Activated CD4-positive, alpha-beta T cell treated with anti-CD3 and anti-CD28 coated beads for 36 hours (primary cell): ENCODE data around the gene CNTN2. TPM values are rescaled to one million over a fixed set of nuclear protein-coding genes. Genes with fewer than 3 reads are reported as not detected.

Experiments
- ATAC-seq: fragments of 200-7000 bp; cut with Tn5 transposase; one replicate; pipeline ENCODE4 v1.10.0; 2021; ENCODE audit warnings: mild to moderate bottlenecking, moderate library complexity
- CTCF ChIA-PET: fragments of 350-600 bp; sonication (Branson Sonifier 250); formaldehyde crosslinking; loops from one replicate; lab custom pipeline; 2021; ENCODE audit warnings: antibody characterized with exemption; lab: Charles Lee
- POLR2A ChIA-PET: fragments of 350-600 bp; sonication (Branson Sonifier 250); formaldehyde crosslinking; loops from one replicate; lab custom pipeline; 2021; ENCODE audit warnings: antibody characterized with exemption, inconsistent platforms; lab: Charles Lee
- DNase-seq: peaks from one replicate; pipeline ENCODE4 v3.0.0-alpha.2; 2020
- H3K27ac Mint-ChIP-seq: one replicate; pipeline ENCODE4 v1.8.0; 2021; ENCODE audit warnings: mixed read lengths
- H3K27me3 Mint-ChIP-seq: one replicate; pipeline ENCODE4 v1.8.0; 2021; ENCODE audit warnings: mixed read lengths
- H3K36me3 Mint-ChIP-seq: one replicate; pipeline ENCODE4 v1.8.0; 2021; ENCODE audit warnings: low read depth, mixed read lengths
- H3K4me1 Mint-ChIP-seq: one replicate; pipeline ENCODE4 v1.8.0; 2021; ENCODE audit warnings: mixed read lengths
- H3K4me3 Mint-ChIP-seq: one replicate; pipeline ENCODE4 v1.8.0; 2021; ENCODE audit warnings: mild to moderate bottlenecking, moderate library complexity, mixed read lengths
- H3K9me3 Mint-ChIP-seq: one replicate; pipeline ENCODE4 v1.8.0; 2021; ENCODE audit warnings: low read depth, mixed read lengths
- intact Hi-C, 2 experiments: fragments of 100-400 bp; cut with DNase I in 1 of 2; cut with micrococcal nuclease in 1 of 2; formaldehyde crosslinking; loops; one replicate each; pipeline versions ENCODE4 v1.14.2 to v1.15.1; 2022 to 2024; cut with DNase I, micrococcal nuclease
- total RNA-seq, 2 experiments: library from RNA; stranded (reverse); gene quantifications; one replicate each; pipeline ENCODE4 v1.2.3, GENCODE V29; 2021

CNTN2 gene
- total RNA-seq, 2 experiments from 2014 or later, result not detected

GRCh38 chr1:205074513-205074912 lies 31.5 kb downstream of the CNTN2 start:
- ChIA-PET CTCF (interaction anchor here (2.9 kb wide), 1 partner anchor 13 kb away, joined by 12 read pairs; no protein-coding TSS in a partner anchor), POLR2A (no interaction called here)
- no peak for DNase-seq
- intact Hi-C loops, result no loop called here
- Mint-ChIP-seq H3K36me3 (no peaks in the 10 kb centered on the region), H3K27ac (no peak overlapping the region), H3K9me3 (no peaks in the 10 kb centered on the region), H3K27me3 (no peaks in the 10 kb centered on the region), H3K4me1 (no peaks in the 10 kb centered on the region), H3K4me3 (no peak overlapping the region)
- ATAC-seq, result no peak

GRCh38 chr1:205075642-205076155 lies 32.7 kb downstream of the CNTN2 start:
- Mint-ChIP-seq H3K9me3 (no peaks in the 10 kb centered on the region), H3K27me3 (no peaks in the 10 kb centered on the region), H3K4me3 (no peak overlapping the region), H3K36me3 (no peaks in the 10 kb centered on the region), H3K4me1 (no peaks in the 10 kb centered on the region), H3K27ac (no peak overlapping the region)
- ChIA-PET POLR2A (interaction anchor here (0.7 kb wide), 1 partner anchor 1142 kb away, joined by 3 read pairs; no protein-coding TSS in a partner anchor), CTCF (interaction anchor here (0.6 to 2.9 kb wide), 7 partner anchors 9 to 1861 kb away, joined by 3 to 12 read pairs (median 4); no protein-coding TSS in a partner anchor)
- ATAC-seq (no peak), DNase-seq (no peak)
- intact Hi-C loops, result no loop called here

GRCh38 chr1:205076245-205076761 lies 33.3 kb downstream of the CNTN2 start:
- H3K27ac Mint-ChIP-seq, result no peak overlapping the region
- H3K4me1 Mint-ChIP-seq, result no peaks in the 10 kb centered on the region
- no peak overlapping the region for H3K4me3 Mint-ChIP-seq
- ATAC-seq, result no peak
- CTCF ChIA-PET, result interaction anchor here (0.6 to 2.9 kb wide), 6 partner anchors 10 to 1862 kb away, joined by 3 to 12 read pairs (median 4); no protein-coding TSS in a partner anchor
- H3K27me3 Mint-ChIP-seq, result no peaks in the 10 kb centered on the region
- H3K9me3 Mint-ChIP-seq, result no peaks in the 10 kb centered on the region
- H3K36me3 Mint-ChIP-seq, result no peaks in the 10 kb centered on the region
- intact Hi-C loops, result no loop called here
- no peak for DNase-seq
- POLR2A ChIA-PET, result no interaction called here

GRCh38 chr1:205077158-205077933 lies 34.3 kb downstream of the CNTN2 start:
- Mint-ChIP-seq H3K27me3 (no peaks in the 10 kb centered on the region), H3K4me3 (no peak overlapping the region), H3K36me3 (no peaks in the 10 kb centered on the region), H3K9me3 (no peaks in the 10 kb centered on the region), H3K4me1 (no peaks in the 10 kb centered on the region), H3K27ac (no peak overlapping the region)
- ChIA-PET CTCF (no interaction called here), POLR2A (no interaction called here)
- intact Hi-C loops, result no loop called here
- no peak for DNase-seq
- no peak for ATAC-seq

GRCh38 chr1:205077934-205078311 lies 34.9 kb downstream of the CNTN2 start:
- intact Hi-C loops, result no loop called here
- Mint-ChIP-seq H3K36me3 (no peaks in the 10 kb centered on the region), H3K9me3 (no peaks in the 10 kb centered on the region), H3K4me3 (no peak overlapping the region), H3K27ac (no peak overlapping the region), H3K27me3 (no peaks in the 10 kb centered on the region), H3K4me1 (no peaks in the 10 kb centered on the region)
- ATAC-seq (no peak), DNase-seq (no peak)
- ChIA-PET CTCF (interaction anchor here (3.9 kb wide), 1 partner anchor 16 kb away, joined by 21 read pairs; no protein-coding TSS in a partner anchor), POLR2A (no interaction called here)

- Mint-ChIP-seq H3K9me3 (no peaks in the 10 kb centered on the region), H3K27me3 (no peaks in the 10 kb centered on the region), H3K36me3 (peaks cover 11% of the 10 kb centered on the region), H3K4me3 (no peak overlapping the region), H3K4me1 (no peaks in the 10 kb centered on the region), H3K27ac (no peak overlapping the region)
- intact Hi-C loops, result no loop called here
- no peak for ATAC-seq
- POLR2A ChIA-PET, result no interaction called here
- CTCF ChIA-PET, result interaction anchor here (0.8 to 1.4 kb wide), 4 partner anchors 48 to 272 kb away, joined by 3 read pairs; no protein-coding TSS in a partner anchor
- no peak for DNase-seq
These were observed 39.4 kb downstream of the CNTN2 start for GRCh38 chr1:205082431-205082830.

GRCh38 chr1:205084360-205084759 lies 41.3 kb downstream of the CNTN2 start, which contains the start of gene TMEM81:
Gene TMEM81 (minus strand): TSS chr1:205084460. CDS start chr1:205084320, 140 bp downstream.
- ChIA-PET POLR2A (no interaction called here), CTCF (interaction anchor here (0.8 to 1.4 kb wide), 4 partner anchors 9 to 438 kb away, joined by 3 to 4 read pairs (median 4); no protein-coding TSS in a partner anchor)
- peaks cover 26% of the 10 kb centered on the region for H3K36me3 Mint-ChIP-seq
- DNase-seq, result no peak
- H3K4me1 Mint-ChIP-seq, result no peaks in the 10 kb centered on the region
- intact Hi-C loops, result no loop called here
- no peaks in the 10 kb centered on the region for H3K9me3 Mint-ChIP-seq
- no peak for ATAC-seq
- H3K27ac Mint-ChIP-seq, result no peak within 1 kb of the TSS
- H3K4me3 Mint-ChIP-seq, result no peak within 1 kb of the TSS
- H3K27me3 Mint-ChIP-seq, result no peaks in the 10 kb centered on the region

- POLR2A ChIA-PET, result no interaction called here
- peaks cover 36% of the 10 kb centered on the region for H3K36me3 Mint-ChIP-seq
These were observed 45.3 kb downstream of the CNTN2 start for GRCh38 chr1:205088341-205088740.

GRCh38 chr1:205091043-205091740 lies 48.2 kb downstream of the CNTN2 start:
- H3K27me3 Mint-ChIP-seq, result no peaks in the 10 kb centered on the region
- CTCF ChIA-PET, result interaction anchor here (0.5 to 2.7 kb wide), 3 partner anchors 30 to 526 kb away, joined by 3 to 9 read pairs (median 3); no protein-coding TSS in a partner anchor
- DNase-seq (no peak), ATAC-seq (no peak)
- H3K4me1 Mint-ChIP-seq, result no peaks in the 10 kb centered on the region
- no peak overlapping the region for H3K4me3 Mint-ChIP-seq
- POLR2A ChIA-PET, result no interaction called here
- H3K27ac Mint-ChIP-seq, result no peak overlapping the region
- H3K36me3 Mint-ChIP-seq, result peaks cover 36% of the 10 kb centered on the region
- intact Hi-C loops, result no loop called here
- no peaks in the 10 kb centered on the region for H3K9me3 Mint-ChIP-seq

More at GRCh38 chr1:205088341-205088740, 45.3 kb downstream of the CNTN2 start:
- CTCF ChIA-PET, result interaction anchor here (0.6 to 2.4 kb wide), 4 partner anchors 9 to 622 kb away, joined by 3 to 9 read pairs (median 3); no protein-coding TSS in a partner anchor
- Mint-ChIP-seq H3K9me3 (no peaks in the 10 kb centered on the region), H3K4me1 (no peaks in the 10 kb centered on the region), H3K27ac (no peak overlapping the region), H3K4me3 (no peak overlapping the region), H3K27me3 (no peaks in the 10 kb centered on the region)
- intact Hi-C loops, result no loop called here
- ATAC-seq, result no peak
- no peak for DNase-seq

- intact Hi-C loops, result no loop called here
- Mint-ChIP-seq H3K27ac (no peak overlapping the region), H3K9me3 (no peaks in the 10 kb centered on the region), H3K4me1 (no peaks in the 10 kb centered on the region), H3K27me3 (no peaks in the 10 kb centered on the region), H3K36me3 (peaks cover 51% of the 10 kb centered on the region), H3K4me3 (no peak overlapping the region)
- CTCF ChIA-PET, result interaction anchor here (1.0 kb wide), 1 partner anchor 49 kb away, joined by 5 read pairs; no protein-coding TSS in a partner anchor
- POLR2A ChIA-PET, result no interaction called here
- DNase-seq (no peak), ATAC-seq (no peak)
These were observed 52.4 kb downstream of the CNTN2 start for GRCh38 chr1:205095422-205095821.

- ATAC-seq (no peak), DNase-seq (no peak)
- no peaks in the 10 kb centered on the region for H3K27me3 Mint-ChIP-seq
- no peaks in the 10 kb centered on the region for H3K9me3 Mint-ChIP-seq
- ChIA-PET CTCF (interaction anchor here (0.6 to 1.9 kb wide), 7 partner anchors 9 to 234 kb away, joined by 3 to 5 read pairs (median 3); no protein-coding TSS in a partner anchor), POLR2A (no interaction called here)
- no peaks in the 10 kb centered on the region for H3K4me1 Mint-ChIP-seq
- H3K27ac Mint-ChIP-seq, result no peak overlapping the region
- H3K36me3 Mint-ChIP-seq, result peaks cover 54% of the 10 kb centered on the region
- intact Hi-C loops, result no loop called here
- H3K4me3 Mint-ChIP-seq, result no peak overlapping the region
These were observed 55.2 kb downstream of the CNTN2 start for GRCh38 chr1:205098242-205098641.
